Muscle layer of duodenum (tissue), 2 donors: ENCODE results near the gene GPR142.

ENCODE experiments used
- H3K27ac ChIP-seq: one replicate; pipeline ENCODE4 v1.7.0; 2013; ENCODE audit warnings: mild to moderate bottlenecking, low read length
- H3K27me3 ChIP-seq: one replicate; pipeline ENCODE4 v1.7.0; 2013; ENCODE audit warnings: low read depth, mild to moderate bottlenecking, control low read depth, low read length
- H3K36me3 ChIP-seq, 2 donors: one replicate each; pipeline ENCODE4 v1.7.0; 2013; ENCODE audit warnings: low read length in 2 of 2, control low read depth in 1 of 2, mild to moderate bottlenecking in 1 of 2; ENCODE audit not compliant: insufficient read depth in 2 of 2, control insufficient read depth in 1 of 2
- H3K4me1 ChIP-seq, 2 donors: one replicate each; pipeline ENCODE4 v1.7.0; 2013; ENCODE audit warnings: low read length in 2 of 2, mild to moderate bottlenecking in 2 of 2, control low read depth in 1 of 2, moderate library complexity in 1 of 2; ENCODE audit not compliant: insufficient read depth in 2 of 2, control insufficient read depth in 1 of 2
- H3K4me3 ChIP-seq, 2 donors: one replicate each; pipeline ENCODE4 v1.7.0; 2013; ENCODE audit warnings: low read length in 2 of 2, low read depth in 1 of 2, mild to moderate bottlenecking in 1 of 2
- H3K9me3 ChIP-seq, 2 donors: one replicate each; pipeline ENCODE4 v1.7.0; 2013; ENCODE audit warnings: low read length in 2 of 2, control low read depth in 1 of 2, mild to moderate bottlenecking in 1 of 2; ENCODE audit not compliant: control insufficient read depth in 1 of 2
- donor health status: healthy.

The GPR142 gene

DNA sequence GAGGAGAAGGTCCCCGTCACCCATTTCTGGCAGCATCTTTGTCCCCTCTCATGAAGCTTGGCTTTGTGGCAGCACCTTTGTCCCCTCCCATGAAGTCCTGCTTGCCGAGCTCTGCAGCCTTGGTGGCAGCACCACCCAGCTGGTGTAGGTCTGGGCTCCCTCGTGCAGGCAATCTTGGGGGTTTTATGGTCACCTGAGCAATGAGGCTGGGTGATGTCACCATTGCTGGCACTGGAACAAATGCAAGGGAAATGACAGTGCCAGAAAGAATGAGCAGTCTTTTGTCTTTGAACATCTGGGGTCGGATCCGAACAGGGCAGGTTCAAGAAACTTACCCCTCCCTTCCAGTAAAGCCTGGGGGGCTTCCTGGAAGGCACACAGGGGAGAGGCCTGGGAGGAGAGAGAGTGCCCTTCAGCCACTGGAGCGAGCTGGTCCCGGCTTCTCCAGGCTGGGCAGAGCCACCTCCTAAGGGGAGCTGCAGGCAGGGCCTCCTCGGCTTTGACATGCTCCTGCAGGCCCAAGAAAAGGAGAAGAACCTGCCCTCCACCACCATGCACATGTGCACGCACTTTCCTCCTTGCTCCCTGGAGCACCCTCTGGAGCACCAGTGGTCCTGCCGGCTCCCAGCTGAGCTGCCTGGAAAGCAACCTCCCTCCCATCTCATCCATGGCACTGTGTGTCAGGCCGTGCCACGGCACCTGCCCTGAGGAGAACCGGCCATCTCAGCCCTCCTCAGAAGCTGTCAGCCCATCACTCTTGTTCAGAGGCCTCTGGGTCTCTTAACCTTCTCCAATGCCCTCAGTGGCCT lies 21.7 kb upstream of the GPR142 start:
- Histone ChIP-seq H3K36me3 (no peaks in the 10 kb centered on the region), H3K27me3 (no peaks in the 10 kb centered on the region), H3K4me3 (no peak overlapping the region), H3K4me1 (no peaks in the 10 kb centered on the region), H3K9me3 (no peaks in the 10 kb centered on the region), H3K27ac (no peak overlapping the region)

DNA sequence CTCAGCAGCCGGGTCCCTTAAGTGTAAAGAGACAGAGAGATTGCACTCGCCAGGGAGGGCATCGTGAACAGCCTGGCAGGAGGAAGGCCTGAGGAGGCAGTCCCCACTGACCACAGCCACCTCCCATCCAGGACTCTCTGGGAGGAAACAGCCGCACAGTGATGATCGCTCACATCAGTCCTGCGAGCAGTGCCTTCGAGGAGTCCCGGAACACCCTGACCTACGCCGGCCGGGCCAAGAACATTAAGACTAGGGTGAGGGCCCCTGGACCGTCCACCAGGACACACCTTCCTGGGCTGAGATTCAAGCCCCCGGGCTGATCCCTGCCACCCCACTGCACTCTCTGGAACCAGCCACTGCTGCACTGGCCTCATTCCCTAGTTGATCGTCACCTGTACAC lies 19.7 kb upstream of the GPR142 start:
- peaks cover 7% of the 10 kb centered on the region for H3K27me3 ChIP-seq
- no peak overlapping the region for H3K4me3 ChIP-seq
- H3K4me1 ChIP-seq = no peaks in the 10 kb centered on the region
- no peaks in the 10 kb centered on the region for H3K9me3 ChIP-seq
- H3K36me3 ChIP-seq = no peaks in the 10 kb centered on the region
- no peak overlapping the region for H3K27ac ChIP-seq

DNA sequence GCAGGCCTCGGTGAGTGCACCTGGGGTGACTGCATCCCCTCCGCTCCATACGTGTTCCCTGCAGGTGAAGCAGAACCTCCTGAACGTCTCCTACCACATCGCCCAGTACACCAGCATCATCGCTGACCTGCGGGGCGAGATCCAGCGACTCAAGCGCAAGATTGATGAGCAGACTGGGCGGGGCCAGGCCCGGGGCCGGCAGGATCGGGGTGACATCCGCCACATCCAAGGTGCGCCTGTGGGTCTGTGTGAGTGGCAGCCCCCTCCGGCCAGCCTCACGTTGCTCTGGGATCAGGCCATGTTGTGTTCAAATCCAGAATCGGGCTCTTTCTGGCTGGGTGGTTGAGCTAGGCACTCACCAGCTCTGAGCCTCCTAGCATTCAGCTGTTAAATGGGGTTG lies 18.2 kb upstream of the GPR142 start:
- Histone ChIP-seq H3K27me3 (peaks cover 21% of the 10 kb centered on the region), H3K36me3 (no peaks in the 10 kb centered on the region), H3K4me3 (no peak overlapping the region), H3K27ac (no peak overlapping the region), H3K9me3 (no peaks in the 10 kb centered on the region), H3K4me1 (no peaks in the 10 kb centered on the region)

DNA sequence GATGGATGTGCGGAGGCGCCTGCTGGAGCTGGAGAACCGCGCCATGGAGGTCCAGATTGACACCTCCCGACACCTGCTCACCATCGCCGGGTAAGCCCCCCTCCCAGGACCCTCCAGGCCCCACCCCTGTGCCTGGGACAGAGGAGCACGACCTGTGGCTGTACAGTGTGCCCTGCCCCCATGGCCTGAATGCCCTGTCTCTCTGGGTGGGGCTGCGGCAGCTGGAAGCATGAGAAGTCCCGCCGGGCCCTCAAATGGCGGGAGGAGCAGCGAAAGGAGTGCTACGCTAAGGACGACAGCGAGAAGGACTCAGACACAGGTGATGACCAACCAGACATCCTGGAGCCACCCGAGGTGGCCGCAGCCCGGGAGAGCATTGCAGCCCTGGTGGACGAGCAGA lies 16.8 kb upstream of the GPR142 start:
- H3K27ac ChIP-seq = no peak overlapping the region
- no peaks in the 10 kb centered on the region for H3K9me3 ChIP-seq
- H3K4me3 ChIP-seq = no peak overlapping the region
- H3K27me3 ChIP-seq = peaks cover 33% of the 10 kb centered on the region
- no peaks in the 10 kb centered on the region for H3K4me1 ChIP-seq
- no peaks in the 10 kb centered on the region for H3K36me3 ChIP-seq

DNA sequence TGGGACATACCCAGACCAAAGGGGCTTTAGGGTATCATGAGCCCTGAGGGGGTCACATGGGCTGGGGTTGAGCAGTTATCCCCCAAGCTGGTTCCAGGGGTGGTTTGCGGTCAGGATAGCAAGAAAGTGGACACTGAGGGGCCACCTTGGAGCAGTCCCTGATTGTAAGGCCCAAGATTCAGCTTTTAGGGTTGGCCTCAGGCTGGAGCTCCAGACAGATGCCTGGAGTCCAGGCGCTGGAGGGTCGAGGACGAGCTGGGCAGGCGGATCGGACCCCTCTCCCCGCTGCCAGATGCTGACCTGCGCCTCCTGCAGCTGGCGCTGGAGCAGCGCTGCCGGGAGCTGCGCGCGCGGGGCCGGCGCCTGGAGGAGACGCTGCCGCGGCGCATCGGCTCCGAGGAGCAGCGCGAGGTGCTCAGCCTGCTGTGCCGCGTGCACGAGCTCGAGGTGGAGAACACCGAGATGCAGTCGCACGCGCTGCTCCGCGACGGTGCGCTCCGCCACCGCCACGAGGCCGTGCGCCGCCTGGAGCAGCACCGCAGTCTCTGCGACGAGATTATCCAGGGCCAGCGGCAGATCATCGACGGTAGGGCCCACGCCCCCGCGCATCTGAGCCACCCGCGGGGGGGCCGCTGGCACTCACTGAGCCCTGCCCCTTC lies 15.6 kb upstream of the GPR142 start:
- H3K4me1 ChIP-seq = peaks cover 0 to 3% of the 10 kb centered on the region in 2 donors
- H3K9me3 ChIP-seq = no peaks in the 10 kb centered on the region
- H3K4me3 ChIP-seq = no peak overlapping the region
- no peaks in the 10 kb centered on the region for H3K36me3 ChIP-seq
- peaks cover 45% of the 10 kb centered on the region for H3K27me3 ChIP-seq
- H3K27ac ChIP-seq = no peak overlapping the region

DNA sequence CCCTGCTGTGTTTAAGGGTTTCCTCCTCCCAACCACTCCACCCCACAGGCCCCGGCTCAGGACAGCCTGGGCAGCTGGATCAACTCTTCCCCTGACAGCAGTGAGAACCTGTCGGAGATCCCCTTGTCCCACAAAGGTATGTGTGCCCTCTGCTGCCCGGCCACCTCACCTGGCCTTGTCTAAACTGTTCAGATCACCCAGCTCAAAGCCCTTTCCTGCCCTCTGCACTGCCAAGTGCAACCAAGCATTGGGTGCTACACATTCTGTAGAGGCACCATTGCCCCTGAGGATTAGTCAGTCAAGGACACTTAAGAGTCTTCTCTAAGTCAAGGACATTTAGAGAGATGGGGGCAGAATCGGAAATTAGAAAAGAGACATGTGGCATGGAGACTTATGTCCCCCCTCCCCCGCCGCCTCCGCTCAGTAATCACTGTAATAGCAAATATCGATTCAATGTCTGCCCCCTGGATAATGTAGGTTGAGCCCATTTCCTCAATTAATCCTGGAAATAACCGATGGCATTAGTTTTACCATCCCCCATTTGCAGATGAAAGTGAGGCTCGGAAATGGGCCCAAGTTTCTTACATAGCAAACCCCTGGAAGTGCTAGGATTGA lies 13.8 kb upstream of the GPR142 start:
- no peak overlapping the region for H3K4me3 ChIP-seq
- H3K4me1 ChIP-seq = peaks cover 0 to 13% of the 10 kb centered on the region in 2 donors
- H3K36me3 ChIP-seq = no peaks in the 10 kb centered on the region
- H3K27ac ChIP-seq = no peak overlapping the region
- no peaks in the 10 kb centered on the region for H3K9me3 ChIP-seq
- peaks cover 63% of the 10 kb centered on the region for H3K27me3 ChIP-seq

GRCh38 chr17:74354123-74354522 lies 13.2 kb upstream of the GPR142 start:
- Histone ChIP-seq H3K9me3 (no peaks in the 10 kb centered on the region), H3K4me1 (peaks cover 0 to 13% of the 10 kb centered on the region in 2 donors), H3K27ac (no peak overlapping the region), H3K36me3 (no peaks in the 10 kb centered on the region), H3K4me3 (no peak overlapping the region), H3K27me3 (peaks cover 66% of the 10 kb centered on the region)

- peaks cover 66% of the 10 kb centered on the region for H3K27me3 ChIP-seq
Observed at GRCh38 chr17:74354561-74354960, 12.7 kb upstream of the GPR142 start.

DNA sequence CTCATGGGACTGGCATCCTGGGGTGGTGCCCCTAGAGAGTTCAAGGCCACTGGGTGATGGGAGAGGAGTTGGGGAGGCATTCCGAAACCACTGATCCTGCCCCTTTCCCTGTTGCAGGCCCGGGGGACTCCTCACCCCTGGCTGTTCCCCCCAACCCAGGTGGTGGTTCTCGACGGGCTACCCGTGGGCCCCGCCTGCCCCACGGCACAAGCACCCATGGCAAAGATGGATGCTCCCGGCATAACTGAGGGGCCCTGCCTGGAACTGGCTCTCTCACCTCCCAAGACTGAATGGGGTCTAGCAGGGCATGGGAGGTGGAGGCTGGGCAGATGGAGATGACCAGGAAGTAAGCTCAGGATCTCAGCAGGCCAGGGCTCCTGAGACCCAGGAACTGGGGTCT lies 12.2 kb upstream of the GPR142 start:
- H3K36me3 ChIP-seq = no peaks in the 10 kb centered on the region
- no peak overlapping the region for H3K4me3 ChIP-seq
- H3K9me3 ChIP-seq = no peaks in the 10 kb centered on the region
- peaks cover 0 to 13% of the 10 kb centered on the region in 2 donors for H3K4me1 ChIP-seq
- H3K27me3 ChIP-seq = peaks cover 68% of the 10 kb centered on the region
- H3K27ac ChIP-seq = no peak overlapping the region

More at GRCh38 chr17:74354561-74354960, 12.7 kb upstream of the GPR142 start:
- Histone ChIP-seq H3K36me3 (no peaks in the 10 kb centered on the region), H3K9me3 (no peaks in the 10 kb centered on the region), H3K4me3 (no peak overlapping the region), H3K4me1 (peaks cover 0 to 13% of the 10 kb centered on the region in 2 donors), H3K27ac (no peak overlapping the region)

GRCh38 chr17:74356646-74357465 lies 10.4 kb upstream of the GPR142 start:
- H3K4me1 ChIP-seq = peaks cover 0 to 18% of the 10 kb centered on the region in 2 donors
- H3K27me3 ChIP-seq = peaks cover 83% of the 10 kb centered on the region
- no peaks in the 10 kb centered on the region for H3K36me3 ChIP-seq
- peak overlapping the region in 1 of 2 donors; percentile 56 for H3K4me3 ChIP-seq
- H3K9me3 ChIP-seq = no peaks in the 10 kb centered on the region
- no peak overlapping the region for H3K27ac ChIP-seq

GRCh38 chr17:74357466-74357809 lies 9.9 kb upstream of the GPR142 start:
- H3K9me3 ChIP-seq = no peaks in the 10 kb centered on the region
- peak overlapping the region in 1 of 2 donors; percentile 56 for H3K4me3 ChIP-seq
- H3K27ac ChIP-seq = no peak overlapping the region
- peaks cover 0 to 20% of the 10 kb centered on the region in 2 donors for H3K4me1 ChIP-seq
- no peaks in the 10 kb centered on the region for H3K36me3 ChIP-seq
- H3K27me3 ChIP-seq = peaks cover 80% of the 10 kb centered on the region
